Suprapubic skin (tissue), 4 donors: ENCODE data around the gene R3HCC1L.

Experiments
- EP300 ChIP-seq: sonication (generic); formaldehyde crosslinking; IDR thresholded peaks from one replicate; pipeline ENCODE4 v1.6.1; 2017; ENCODE audit warnings: antibody characterized with exemption
- POLR2A ChIP-seq, 2 donors: fragments of 450-650 bp; IDR thresholded peaks; one replicate each; pipeline ENCODE4 v1.6.1; 2017; ENCODE audit warnings: antibody characterized with exemption in 2 of 2, mild to moderate bottlenecking in 2 of 2, moderate library complexity in 2 of 2
- POLR2AphosphoS5 ChIP-seq, 3 donors: sonication (generic); formaldehyde crosslinking; IDR thresholded peaks; one replicate each; pipeline ENCODE4 v1.6.1; 2017; ENCODE audit warnings: antibody characterized with exemption in 3 of 3
- TF ChIP-seq, protein P1 (sequence below), 2 donors: fragments of 200-600 bp in 1 of 2; fragments of 450-650 bp in 1 of 2; sonication (generic) in 1 of 2; IDR thresholded peaks; one replicate each; pipeline ENCODE4 v1.5.1; 2016 to 2019; ENCODE audit warnings: antibody characterized with exemption in 2 of 2, mild to moderate bottlenecking in 1 of 2, moderate library complexity in 1 of 2

DNA sequence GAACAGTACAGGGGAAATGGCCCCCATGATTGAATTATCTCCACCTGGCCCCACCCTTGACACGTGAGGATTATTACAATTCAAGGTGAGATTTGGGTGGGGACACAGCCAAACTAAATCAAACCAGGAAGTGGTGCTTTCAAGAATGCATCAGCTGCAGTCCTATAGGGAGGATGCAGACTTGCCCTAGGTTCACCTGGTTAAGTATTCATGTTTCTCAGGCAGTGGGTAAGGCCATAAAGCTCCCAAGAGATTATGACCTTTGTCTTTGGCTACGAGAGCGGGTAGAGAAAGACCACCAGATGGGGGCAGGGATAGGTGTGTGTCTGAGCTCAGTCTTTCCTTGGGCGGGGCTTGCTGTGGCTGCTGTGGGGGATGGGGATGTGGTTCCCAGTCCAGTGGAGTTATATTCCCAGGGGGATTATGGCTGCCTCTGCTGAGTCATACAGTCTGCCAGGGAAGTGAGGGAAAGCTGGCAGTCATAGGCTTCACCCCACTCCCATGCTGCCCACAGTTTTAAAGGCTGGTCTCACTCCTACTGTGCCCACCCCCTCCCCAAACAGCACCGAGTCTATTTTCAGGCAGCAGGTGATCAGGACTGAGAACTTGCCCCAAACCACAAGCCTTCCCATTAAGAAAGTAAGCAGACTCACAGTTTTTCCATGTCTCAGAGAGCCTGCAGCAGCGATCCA, 8.4 kb upstream of the R3HCC1L start:
- TF ChIP-seq, protein P1, sequence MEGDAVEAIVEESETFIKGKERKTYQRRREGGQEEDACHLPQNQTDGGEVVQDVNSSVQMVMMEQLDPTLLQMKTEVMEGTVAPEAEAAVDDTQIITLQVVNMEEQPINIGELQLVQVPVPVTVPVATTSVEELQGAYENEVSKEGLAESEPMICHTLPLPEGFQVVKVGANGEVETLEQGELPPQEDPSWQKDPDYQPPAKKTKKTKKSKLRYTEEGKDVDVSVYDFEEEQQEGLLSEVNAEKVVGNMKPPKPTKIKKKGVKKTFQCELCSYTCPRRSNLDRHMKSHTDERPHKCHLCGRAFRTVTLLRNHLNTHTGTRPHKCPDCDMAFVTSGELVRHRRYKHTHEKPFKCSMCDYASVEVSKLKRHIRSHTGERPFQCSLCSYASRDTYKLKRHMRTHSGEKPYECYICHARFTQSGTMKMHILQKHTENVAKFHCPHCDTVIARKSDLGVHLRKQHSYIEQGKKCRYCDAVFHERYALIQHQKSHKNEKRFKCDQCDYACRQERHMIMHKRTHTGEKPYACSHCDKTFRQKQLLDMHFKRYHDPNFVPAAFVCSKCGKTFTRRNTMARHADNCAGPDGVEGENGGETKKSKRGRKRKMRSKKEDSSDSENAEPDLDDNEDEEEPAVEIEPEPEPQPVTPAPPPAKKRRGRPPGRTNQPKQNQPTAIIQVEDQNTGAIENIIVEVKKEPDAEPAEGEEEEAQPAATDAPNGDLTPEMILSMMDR (IDR thresholded peaks at IDR 0.05): no peak
- no peak for TF ChIP-seq POLR2A (IDR thresholded peaks at IDR 0.05)
- TF ChIP-seq EP300: no peak
- no peak for TF ChIP-seq POLR2AphosphoS5 (IDR thresholded peaks at IDR 0.05)
